HS-5 (cell line): ENCODE results near the gene TCEAL1.
"Not testable (repeated sequence)": the region's sequence is repeated elsewhere in the genome, so short reads cannot be mapped to it uniquely, and the experiment has no call there.

ENCODE experiments used
- DNase-seq: peaks from one replicate; pipeline ENCODE4 v3.0.0-alpha.2; 2012; ENCODE audit warnings: low read depth

Gene TCEAL1

DNA sequence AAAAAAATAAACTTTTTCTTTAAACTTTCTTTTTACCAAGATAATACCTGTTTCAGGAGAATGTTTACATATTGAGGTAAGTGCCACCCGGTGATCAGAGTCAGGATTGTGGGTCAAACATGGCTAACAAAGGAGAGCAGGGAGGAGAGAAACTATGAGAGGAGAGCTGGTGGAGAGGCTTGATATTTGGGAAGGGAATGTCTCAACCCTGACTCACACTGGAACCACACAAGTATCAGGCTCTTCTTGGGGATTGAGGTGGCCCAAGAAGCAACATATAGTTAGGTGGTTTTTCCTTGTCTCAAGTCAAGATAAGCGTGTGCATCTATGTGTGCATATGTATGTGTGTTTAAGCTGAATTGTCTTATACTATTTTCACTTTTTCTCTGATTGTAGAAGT is 6.7 kb downstream of the TCEAL1 start:
- no peak for DNase-seq

DNA sequence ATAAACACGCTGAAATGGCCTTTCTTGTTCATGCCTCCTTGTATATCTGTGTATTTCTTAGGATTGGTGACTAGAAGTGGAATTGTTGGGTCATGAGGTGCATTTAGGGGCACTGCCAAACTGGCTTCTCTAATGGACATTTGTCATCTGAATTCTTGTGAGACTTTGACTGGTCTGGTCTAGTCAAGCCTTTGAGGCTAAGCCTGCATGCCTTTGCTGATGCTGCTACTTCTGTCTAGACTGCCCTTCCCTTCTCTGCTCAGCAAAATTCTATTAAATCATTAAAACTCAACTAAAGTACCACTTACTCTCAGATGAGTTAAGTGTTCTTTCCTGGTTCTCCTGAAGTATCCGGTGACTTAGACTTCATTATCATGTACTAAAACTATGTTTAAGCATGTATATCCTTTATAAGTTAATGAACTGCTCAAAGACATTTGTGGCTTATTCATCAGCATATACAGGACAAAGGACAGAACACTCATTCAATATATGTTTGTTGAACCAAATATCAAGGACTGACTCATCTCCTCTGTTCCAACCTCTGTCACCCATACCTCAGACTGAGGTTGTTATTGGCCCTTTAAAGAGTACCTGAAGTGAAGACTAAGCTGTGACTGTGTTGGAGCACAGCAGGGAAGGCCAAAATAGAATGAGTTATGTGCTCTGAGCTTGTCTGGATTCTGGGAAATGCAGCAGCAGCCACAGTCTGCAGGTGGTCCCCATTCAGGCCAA is 9.0 kb downstream of the TCEAL1 start:
- no peak for DNase-seq

DNA sequence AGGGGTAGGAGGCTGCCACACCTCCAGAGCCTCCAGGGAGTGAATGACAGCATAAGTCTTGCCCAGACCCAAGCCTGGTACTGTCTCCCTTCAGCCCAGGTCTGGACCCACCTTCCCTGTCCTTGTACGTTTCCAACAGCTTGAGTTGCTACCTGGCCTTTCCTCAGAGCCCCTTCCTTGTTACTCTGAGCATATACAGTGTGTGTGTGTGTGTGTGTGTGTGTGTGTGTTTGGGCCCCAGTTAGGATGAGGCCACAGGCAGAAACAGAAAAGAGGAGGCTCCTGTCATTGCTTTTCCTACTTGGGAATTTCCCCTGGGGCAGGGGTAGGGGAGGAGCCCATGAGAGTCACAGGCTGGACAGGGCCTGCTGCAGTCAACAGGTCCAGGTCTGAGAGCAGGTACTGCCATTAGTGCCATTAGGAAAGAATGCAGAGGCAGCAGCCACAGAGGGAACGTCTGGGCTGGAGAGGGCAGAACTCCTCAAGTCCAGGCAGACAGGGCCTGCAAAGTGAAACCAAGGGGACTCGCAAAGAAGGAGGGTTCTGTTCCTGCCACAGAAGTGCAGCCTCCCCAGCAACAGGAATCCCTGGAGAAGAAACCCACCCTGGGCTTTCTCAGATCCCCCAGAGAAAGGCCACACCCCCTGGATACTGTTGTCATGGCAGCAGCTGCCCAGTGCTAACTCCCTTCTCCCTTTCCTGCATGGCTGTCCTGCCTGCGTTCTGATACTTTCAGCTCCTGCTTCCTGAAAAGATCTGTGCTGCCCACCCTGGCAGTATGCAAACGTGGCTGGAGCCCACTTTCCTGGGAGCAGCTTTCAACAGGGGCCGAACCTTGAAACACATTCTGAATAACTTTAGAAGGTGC is 9.9 kb downstream of the TCEAL1 start:
- DNase-seq, result not testable (repeated sequence)

DNA sequence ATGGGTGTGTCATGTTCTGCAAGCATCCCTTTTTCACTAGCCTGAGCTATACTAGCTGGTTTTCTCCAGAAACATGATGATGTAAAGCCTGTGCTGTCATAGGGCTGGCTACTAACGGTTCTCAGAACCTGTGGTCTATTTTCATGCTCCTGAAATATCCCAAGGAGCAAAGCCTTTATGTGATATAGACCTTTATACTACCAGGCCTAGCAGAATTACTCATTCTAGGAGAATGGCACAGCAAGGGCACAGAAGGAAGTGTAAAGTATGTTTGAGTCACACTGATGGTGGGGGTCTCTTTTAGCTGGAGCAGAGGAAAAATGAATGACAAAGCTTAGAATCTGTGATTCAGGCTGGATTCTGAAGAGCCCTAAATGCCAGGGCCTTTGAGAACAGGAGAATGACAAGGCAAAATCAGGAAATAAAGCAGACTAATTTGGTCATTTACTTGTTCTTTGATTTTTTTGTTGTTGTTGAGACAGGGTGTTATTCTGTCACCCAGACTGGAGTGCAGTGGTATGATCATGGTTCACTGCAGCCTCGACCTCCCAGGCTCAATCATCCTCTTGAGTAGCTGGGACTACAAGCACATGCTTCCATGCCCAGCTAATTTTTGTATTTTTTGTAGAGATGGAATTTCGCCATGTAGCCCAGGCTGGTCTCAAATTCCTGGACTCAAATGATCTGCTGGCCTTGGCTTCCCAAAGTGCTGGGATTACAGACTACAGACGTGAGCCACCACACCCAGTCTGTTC is 11.8 kb downstream of the TCEAL1 start:
- DNase-seq, result no peak

DNA sequence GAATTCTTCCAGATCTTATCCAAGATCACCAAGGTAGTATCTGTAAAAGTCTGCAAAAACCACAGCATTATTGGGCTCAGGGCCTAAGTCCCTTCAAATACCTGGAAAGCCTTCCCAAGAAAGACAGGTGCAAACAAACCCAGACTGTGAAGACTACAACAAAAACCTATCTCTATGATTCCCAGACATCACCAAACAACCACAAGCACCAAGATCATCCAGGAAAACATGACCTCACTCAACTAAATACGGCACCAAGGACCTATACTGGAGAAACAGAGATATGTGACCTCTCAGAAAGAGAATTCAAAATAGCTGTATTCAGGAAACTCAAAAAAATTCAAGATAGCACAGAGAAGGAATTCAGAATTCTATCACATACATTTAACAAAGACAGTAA is 15.3 kb downstream of the TCEAL1 start:
- DNase-seq, result no peak

DNA sequence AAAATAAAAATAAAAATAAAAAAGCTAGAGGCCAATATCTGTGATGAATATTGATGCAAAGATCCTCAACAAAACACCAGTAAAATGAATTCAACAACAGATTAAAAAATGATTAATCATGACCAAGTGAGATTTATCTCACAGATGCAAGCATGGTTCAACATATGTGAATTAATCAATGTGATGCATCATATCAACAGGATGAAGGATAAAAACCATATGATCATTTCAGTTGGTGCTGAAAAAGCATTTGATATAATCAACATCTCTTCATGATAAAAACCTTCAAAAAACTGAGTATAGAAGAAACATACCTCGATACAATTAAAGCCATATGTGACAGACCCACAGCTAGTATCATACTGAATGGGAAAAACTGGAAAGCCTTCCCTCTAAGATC is 18.9 kb downstream of the TCEAL1 start:
- no peak for DNase-seq

DNA sequence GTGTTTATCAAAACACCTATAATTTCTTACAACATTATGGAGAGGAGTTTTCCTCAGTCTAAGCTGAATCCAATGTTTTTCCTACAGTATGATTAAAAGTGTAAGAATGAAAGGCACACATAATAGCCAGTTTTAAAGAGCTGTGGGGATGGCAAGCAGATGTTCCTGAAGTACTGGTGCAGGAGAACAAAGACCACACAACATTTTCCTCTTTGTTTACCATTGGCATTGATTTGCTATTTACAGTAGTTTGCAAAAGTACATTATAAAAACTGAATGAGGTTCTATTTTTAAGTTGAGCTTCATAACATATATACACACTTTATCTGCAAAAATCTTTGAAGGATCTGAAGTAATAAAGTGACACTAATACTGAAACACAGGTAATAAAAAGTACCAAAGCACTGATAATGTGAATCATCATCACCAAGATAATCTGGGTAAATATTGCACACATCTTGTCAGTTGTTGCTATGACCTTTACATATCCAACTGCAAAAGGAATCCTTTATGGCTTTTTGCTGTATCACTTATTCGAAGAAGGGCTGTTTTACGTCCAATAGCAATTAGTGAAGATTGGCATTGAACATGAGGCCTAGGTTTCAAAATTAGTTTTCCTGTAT is 22.5 kb downstream of the TCEAL1 start:
- DNase-seq, result no peak

DNA sequence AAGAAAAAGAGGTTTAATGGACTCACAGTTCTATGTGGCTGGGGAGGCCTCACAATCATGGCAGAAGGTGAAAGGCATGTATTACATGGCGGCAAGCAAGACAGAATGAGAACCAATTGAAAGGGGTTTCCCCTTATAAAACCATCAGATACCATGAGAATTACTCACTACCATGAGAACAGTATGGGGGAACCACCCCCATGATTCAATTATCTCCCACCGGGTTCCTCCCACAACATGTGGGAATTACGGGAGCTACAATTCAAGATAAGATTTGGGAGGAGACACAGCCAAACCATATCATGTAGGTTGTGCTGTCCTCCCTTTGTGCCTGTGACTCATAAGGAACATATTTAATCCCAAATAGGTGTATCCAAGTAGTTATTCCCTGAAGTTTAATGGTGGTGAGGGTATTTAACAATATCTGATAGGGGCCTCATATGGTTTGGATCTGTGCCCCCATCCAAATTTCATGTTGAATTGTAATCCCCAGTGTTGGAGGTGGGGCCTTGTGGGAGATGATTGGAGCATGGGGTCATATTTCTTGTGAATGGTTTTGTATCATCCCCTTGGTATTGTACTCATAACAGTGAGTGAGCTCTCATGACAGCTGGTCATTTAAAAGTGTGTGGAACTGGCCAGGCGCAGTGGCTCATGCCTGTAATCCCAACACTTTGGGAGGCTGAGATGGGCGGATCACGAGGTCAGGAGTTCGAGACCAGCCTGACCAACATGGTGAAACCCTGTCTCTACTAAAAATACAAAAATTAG is 26.6 kb downstream of the TCEAL1 start:
- DNase-seq, result not testable (repeated sequence)

DNA sequence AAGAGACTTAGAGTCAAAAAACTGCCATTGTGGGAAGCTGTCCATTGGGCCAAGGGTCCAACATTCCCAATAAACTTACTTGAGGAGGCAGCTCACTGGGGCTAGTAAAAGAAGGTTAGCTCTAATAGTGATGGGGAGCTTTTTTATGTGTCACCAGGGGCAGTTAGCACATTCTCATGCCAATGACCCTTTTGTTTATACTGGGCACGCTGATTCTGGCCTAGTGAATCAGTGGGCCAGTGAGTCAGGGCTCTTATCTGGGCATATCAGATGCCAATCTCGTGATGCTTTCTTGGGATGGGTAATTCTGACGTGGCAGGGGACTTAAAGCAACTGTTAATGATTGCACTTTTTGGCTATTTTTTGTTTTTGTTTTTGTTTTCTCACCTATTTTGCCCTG is 27.8 kb downstream of the TCEAL1 start:
- peak; percentile 77 for DNase-seq

DNA sequence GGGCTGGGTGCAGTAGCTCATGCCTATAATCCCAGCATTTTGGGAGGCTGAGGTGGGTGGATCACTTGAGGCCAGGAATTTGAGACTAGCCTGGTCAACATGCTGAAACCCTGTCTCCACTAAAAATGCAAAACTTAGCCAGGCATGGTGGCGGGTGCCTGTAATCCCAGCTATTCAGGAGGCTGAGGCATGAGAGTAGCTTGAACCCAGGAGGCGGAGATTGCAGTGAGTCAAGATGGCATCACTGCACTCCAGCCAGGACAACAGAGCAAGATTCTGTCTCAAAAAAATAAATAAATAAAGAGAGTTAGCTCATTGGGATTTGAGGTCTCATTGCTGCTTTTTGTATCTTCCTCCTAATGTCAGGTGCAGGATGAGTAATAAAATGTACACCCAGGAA is 28.3 kb downstream of the TCEAL1 start:
- not testable (repeated sequence) for DNase-seq

DNA sequence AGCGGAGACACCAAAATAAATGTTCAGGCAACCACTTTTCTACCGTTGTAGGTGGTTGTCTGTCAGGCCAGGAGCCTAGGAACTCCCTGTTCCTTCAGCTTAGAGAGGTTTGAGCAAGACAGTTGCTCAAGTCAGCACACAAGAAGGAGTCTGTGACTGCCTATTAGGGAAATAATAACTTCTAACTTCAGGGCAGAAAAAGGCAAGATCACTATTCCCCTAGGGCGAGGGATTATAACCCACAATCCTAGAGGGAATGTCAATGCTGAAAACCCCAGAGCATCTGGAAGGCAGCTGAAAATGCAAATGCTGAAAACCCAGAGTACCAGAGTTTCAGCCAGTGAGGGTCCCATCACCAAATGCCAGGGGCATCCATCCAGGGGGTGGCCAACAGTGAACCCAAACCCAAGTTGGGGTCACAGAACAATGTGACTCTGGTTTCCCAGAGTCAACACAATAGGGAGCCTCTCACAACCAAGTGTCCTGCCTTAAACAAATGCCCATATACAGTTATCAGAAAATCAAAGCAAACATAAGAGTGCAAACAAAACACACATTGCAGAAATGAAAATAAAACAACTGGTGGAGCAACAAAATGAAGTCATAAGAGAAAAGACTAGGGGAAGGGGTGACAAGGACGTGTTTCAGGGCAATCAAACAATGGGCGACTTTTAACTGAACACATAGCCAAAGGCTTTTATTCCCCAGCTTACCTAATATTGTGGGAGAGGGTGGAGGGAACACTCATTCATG is 30.1 kb downstream of the TCEAL1 start:
- no peak for DNase-seq

DNA sequence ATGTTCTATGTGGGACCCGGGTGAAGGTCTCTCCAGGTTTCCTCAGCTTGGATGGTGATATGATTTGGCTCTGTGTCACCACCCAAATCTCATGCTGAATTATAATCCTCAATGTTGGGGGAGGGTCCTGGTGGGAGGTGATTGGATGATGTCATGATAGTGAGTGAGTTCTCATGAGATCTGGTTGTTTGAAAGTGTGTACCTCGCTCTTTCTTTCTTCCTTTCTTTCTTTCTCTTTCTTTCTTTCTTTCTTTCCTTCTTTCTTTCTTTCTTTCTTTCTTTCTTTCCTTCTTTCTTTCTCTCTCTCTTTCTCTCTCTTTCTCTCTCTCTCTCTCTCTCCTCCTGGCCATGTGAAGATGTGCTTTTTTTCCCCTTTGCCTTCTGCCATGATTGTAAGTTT is 30.7 kb downstream of the TCEAL1 start:
- not testable (repeated sequence) for DNase-seq

DNA sequence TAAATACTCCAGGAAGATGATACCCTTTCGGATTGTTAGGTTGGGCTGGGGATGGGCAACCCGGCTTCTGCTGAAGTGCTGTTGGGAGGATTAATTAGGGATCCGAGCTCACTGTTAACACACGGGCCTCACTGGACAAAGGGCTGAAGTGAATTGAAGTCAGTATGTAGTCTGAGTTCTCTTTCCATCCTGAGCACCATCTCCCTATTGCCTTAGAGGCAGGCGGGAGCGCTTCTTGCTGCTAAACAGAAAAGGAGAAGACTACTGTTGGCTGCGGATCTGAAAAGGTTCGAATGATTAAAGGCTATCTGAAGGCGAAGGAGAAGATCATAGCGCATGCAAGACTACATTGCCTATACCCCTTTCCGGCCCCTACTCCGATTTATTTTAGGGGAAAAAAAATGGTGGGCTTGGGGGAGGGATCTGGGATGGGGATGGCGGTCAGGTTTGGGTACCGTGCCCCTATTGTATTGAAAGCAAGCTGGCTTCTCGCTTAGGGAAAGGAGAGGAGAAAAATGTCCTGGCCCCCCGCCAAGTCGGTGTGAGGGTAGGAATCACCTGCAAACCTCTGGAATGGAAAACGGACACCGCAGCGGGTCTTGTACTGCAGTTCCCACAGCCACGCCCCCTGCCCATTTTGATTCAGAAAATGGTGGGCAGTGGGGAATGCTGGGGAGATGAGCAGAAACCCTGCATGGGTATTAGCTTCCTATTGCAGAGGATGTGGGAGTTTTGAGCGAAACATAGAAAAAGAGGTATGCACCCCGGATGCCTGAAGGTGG is 35.4 kb downstream of the TCEAL1 start:
- DNase-seq, result no peak

DNA sequence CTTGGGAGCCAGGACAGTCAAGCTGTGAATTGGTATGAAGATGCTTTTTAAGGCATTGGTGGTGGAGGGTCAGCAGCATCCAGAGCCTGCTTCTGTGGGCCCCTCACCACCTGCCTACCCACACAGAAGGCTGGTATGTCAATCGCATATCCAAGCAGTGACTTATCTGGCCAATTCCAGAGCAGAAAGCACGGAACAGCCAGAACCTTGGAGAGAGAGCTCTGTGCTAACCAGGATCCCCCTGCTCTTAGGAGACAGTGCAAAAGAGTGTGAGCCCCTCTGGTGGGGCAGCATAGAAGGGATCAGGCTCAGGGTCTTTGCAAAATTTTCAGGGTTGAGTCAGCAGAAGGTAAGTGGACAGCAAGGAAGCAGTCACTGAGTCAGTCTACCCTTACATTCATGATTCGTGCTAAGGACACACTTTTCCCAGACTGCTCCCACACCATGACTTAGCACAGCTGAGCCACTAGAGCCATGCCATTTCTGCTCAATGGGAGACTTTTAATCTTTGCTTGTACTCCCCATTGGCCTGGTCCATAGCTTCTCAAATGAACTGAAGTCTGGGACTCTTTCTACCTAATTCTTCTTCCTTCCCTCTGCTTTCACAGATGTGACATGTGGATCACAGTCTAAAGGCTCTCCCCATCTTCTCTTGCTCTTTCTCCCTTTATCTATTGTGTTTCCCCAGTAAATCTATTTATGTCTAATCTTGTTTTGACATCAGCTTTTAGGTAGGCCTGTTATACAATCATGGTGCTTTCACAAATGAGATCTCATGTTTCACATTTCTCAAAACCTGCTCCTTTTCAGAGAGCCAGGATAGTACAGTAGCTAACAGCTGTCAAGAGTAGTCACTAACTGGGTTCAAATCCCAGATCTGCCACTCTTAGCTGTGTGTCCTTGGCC is 37.7 kb downstream of the TCEAL1 start:
- DNase-seq, result no peak

DNA sequence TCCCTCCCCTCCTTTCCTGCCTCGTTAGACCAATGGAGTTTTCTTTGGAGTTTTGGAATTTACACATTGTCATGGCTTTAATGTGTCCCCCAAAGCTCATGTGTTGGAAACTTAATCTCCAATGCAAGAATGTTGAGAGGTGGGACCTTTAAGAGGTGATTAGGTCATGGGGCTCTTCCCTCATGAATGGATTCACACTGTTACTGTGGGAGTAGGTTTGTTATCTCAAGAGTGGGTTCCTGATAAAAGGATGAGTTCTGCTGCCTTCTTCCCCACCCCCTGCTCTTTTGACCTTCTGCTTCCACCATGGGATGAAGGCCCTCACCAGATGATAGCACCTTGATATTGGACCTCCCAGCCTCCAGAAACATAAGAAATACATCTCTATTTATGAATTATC is 41.0 kb downstream of the TCEAL1 start:
- DNase-seq, result no peak

DNA sequence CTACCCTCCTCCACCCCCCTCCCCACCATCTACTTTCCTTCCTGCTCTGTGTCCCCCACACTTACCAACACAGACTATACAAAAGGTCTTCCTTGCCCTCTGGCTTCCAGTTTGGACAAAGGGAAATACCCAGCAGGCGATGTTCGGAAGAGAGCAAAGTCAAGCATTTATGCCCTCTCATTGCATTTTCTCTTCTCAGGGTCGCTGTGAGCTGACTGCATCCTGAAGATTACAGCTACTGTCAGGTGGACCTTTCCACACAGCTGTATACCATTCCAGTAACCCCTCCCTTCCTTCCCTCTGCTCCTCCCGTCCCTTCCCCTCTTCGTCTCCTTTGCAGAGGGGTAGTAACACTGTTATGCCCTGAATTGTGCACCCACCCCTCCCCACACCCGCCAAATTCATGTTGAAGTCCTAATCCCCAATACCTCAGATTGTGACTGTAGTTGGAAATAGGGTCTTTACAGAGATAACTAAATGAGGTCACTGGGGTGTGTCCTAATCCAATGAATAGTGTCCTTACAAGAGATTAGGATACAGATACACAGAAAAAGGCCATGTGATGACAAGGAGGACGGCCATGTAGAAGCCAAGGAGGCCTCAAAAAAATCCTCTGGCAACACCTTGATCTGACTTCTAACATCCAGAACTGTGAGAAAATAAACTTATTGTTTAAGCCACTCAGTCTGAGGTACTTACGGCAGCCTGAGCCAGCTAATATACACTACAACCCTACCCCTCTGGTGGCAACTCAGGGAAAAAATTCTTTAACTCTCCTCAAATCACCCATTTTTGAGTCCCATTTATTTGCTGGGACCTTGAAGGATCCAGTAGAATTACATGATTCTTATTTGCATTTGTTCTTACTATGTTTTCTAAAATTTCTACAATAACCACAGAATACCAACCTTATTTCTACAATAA is 46.0 kb downstream of the TCEAL1 start:
- no peak for DNase-seq

DNA sequence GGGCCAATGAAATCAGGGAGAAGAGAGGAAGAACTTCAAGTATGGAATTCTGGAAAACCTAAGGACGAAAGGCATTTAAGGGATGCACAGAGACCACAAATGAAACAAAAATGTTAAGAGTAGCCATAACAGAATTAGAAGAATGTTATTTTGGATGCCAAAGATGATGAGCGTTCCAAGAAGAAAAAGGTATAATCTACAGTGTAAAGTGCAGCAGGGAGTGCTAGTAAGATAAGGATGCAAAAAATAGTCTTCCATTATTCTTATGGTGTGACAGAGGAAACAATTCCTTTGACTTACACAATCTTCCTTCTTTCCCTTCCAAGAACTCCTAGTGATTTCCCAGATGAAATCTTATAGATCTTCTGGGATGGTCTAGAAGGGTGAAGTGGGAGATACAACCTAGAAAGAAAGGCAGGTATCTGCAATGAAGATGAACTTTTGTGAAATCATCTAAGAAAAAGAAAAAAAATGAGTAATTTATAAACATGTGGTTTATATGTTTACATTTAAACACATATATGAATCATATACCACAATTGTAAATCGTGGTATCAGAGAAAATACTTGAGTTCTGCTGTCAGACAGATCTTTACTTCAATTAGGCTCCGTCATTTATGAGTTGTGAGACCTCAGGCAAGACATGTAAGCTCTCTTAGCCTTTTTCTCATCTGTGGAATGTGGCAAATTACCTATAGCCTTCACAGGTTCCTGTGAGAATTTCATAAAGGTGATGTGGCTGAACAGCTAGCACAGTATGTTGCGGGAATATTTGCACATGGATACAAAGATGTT is 49.6 kb downstream of the TCEAL1 start:
- DNase-seq, result no peak
